IMR-90 (cell line): Measurements from ENCODE around the gene MSX1. TPM values are rescaled to one million over a fixed set of nuclear protein-coding genes. Genes with fewer than 3 reads are reported as not detected.

ENCODE experiments used
- ATAC-seq: fragments of 200-7000 bp; cut with Tn5 transposase; 2 replicates; pipeline ENCODE4 v1.9.1; 2020; ENCODE audit warnings: low read depth, mild to moderate bottlenecking, moderate library complexity
- BruUV-seq: library from RNA; stranded (reverse); fragments of 400-500 nt; replicated peaks from 2 replicates; lab custom pipeline; 2021; lab: Mats Ljungman, UMichigan
- CTCF ChIA-PET: fragments of 300-600 bp; formaldehyde crosslinking; extraction: SDS; loops from one replicate; lab custom pipeline; 2021; ENCODE audit warnings: antibody characterized with exemption; lab: Yijun Ruan, JAX
- POLR2A ChIA-PET: fragments of 300-600 bp; sonication (Branson Sonifier 250); formaldehyde crosslinking; loops from one replicate; lab custom pipeline; 2022; ENCODE audit warnings: antibody characterized with exemption; ENCODE audit not compliant: unreplicated experiment; lab: Charles Lee
- DNase-seq: peaks from one replicate; pipeline ENCODE4 v3.0.0; 2013
- H2AFZ ChIP-seq: replicated peaks from 2 replicates; pipeline ENCODE3; 2013; ENCODE audit warnings: low read length, mild to moderate bottlenecking; ENCODE audit not compliant: poor library complexity
- H2AK5ac ChIP-seq: 2 replicates; pipeline ENCODE4 v1.6.1; 2013; ENCODE audit warnings: low read depth, low read length, inconsistent platforms
- H2AK9ac ChIP-seq: replicated peaks from 2 replicates; pipeline ENCODE3; 2013; ENCODE audit warnings: mild to moderate bottlenecking, low read depth, low read length, moderate library complexity; ENCODE audit not compliant: poor library complexity
- H2BK120ac ChIP-seq: 2 replicates; pipeline ENCODE4 v1.6.1; 2013; ENCODE audit warnings: low read depth, low read length, inconsistent platforms
- H2BK15ac ChIP-seq: 3 replicates; pipeline ENCODE4 v1.6.1; 2013; ENCODE audit warnings: low read depth, low read length, inconsistent platforms
- H2BK20ac ChIP-seq: 2 replicates; pipeline ENCODE4 v1.6.1; 2013; ENCODE audit warnings: low read depth, mild to moderate bottlenecking, inconsistent platforms, low read length, moderate library complexity
- H2BK5ac ChIP-seq: 2 replicates; pipeline ENCODE4 v1.6.1; 2013; ENCODE audit warnings: mild to moderate bottlenecking, low read depth, low read length, inconsistent platforms; ENCODE audit not compliant: poor library complexity, severe bottlenecking
- H3K14ac ChIP-seq: replicated peaks from 2 replicates; pipeline ENCODE4 v1.6.1; 2013; ENCODE audit warnings: low read depth, low read length, inconsistent platforms
- H3K18ac ChIP-seq: 2 replicates; pipeline ENCODE4 v1.6.1; 2013; ENCODE audit warnings: low read depth, low read length, control low read depth
- H3K23ac ChIP-seq: 2 replicates; pipeline ENCODE4 v1.6.1; 2013; ENCODE audit warnings: low read depth, low read length, inconsistent platforms
- H3K27ac ChIP-seq: 2 replicates; pipeline ENCODE4 v1.5.1; 2013; ENCODE audit warnings: mild to moderate bottlenecking, control low read depth, low read length; ENCODE audit not compliant: insufficient read depth
- H3K27me3 ChIP-seq: 2 replicates; pipeline ENCODE4 v1.6.1; 2013; ENCODE audit warnings: low read length; ENCODE audit not compliant: control insufficient read depth, insufficient read depth
- H3K36me3 ChIP-seq: 2 replicates; pipeline ENCODE4 v1.6.1; 2013; ENCODE audit warnings: low read length, mixed read lengths; ENCODE audit not compliant: control insufficient read depth, insufficient read depth
- H3K4ac ChIP-seq: 2 replicates; pipeline ENCODE4 v1.6.1; 2013; ENCODE audit warnings: low read depth, low read length, inconsistent platforms
- H3K4me1 ChIP-seq: 2 replicates; pipeline ENCODE4 v1.6.1; 2013; ENCODE audit warnings: low read length, mixed read lengths; ENCODE audit not compliant: control insufficient read depth, insufficient read depth
- H3K4me2 ChIP-seq: 2 replicates; pipeline ENCODE4 v1.6.1; 2013; ENCODE audit warnings: low read depth, mild to moderate bottlenecking, control low read depth, low read length, moderate library complexity
- H3K4me3 ChIP-seq: 2 replicates; pipeline ENCODE4 v1.5.1; 2013; ENCODE audit warnings: low read depth, mild to moderate bottlenecking, control low read depth, low read length, moderate library complexity; ENCODE audit not compliant: insufficient read depth
- H3K56ac ChIP-seq: 2 replicates; pipeline ENCODE4 v1.6.1; 2013; ENCODE audit warnings: low read length, inconsistent platforms; ENCODE audit not compliant: insufficient read depth; ENCODE audit errors: extremely low read depth
- H3K79me1 ChIP-seq, 2 experiments: 2 replicates each; pipeline ENCODE4 v1.6.1; 2013; ENCODE audit warnings: low read length in 2 of 2, inconsistent platforms in 1 of 2, low read depth in 1 of 2
- H3K9ac ChIP-seq: 2 replicates; pipeline ENCODE4 v1.6.1; 2013; ENCODE audit warnings: low read depth, low read length, control low read depth
- H3K9me1 ChIP-seq: 2 replicates; pipeline ENCODE4 v1.6.1; 2013; ENCODE audit warnings: low read length, inconsistent platforms; ENCODE audit not compliant: insufficient read depth
- H3K9me3 ChIP-seq: 2 replicates; pipeline ENCODE4 v1.6.1; 2013; ENCODE audit warnings: low read length; ENCODE audit not compliant: control insufficient read depth, insufficient read depth
- H4K20me1 ChIP-seq: 2 replicates; pipeline ENCODE4 v1.6.1; 2013; ENCODE audit warnings: low read length, inconsistent platforms; ENCODE audit not compliant: insufficient read depth
- H4K5ac ChIP-seq: 2 replicates; pipeline ENCODE4 v1.6.1; 2013; ENCODE audit warnings: mild to moderate bottlenecking, low read depth, low read length, control low read depth
- H4K8ac ChIP-seq, 2 experiments: 2 replicates each; pipeline ENCODE4 v1.6.1; 2013; ENCODE audit warnings: low read depth in 2 of 2, low read length in 2 of 2, control low read depth in 1 of 2, inconsistent platforms in 1 of 2
- H4K91ac ChIP-seq: 2 replicates; pipeline ENCODE4 v1.6.1; 2013; ENCODE audit warnings: low read depth, low read length, inconsistent platforms; ENCODE audit not compliant: insufficient read depth
- CEBPB ChIP-seq: IDR thresholded peaks from 2 replicates; pipeline ENCODE4 v1.6.1; 2012; ENCODE audit warnings: low read depth, low read length, improper control_type of control experiment
- CHD1 ChIP-seq: IDR thresholded peaks from 2 replicates; pipeline ENCODE4 v1.6.1; 2012; ENCODE audit warnings: low read depth, low read length, improper control_type of control experiment
- FOS ChIP-seq: fragments of 150-350 bp; IDR thresholded peaks from 2 replicates; pipeline ENCODE4 v1.6.1; 2016; ENCODE audit warnings: low read depth, low read length
- MAFK ChIP-seq: IDR thresholded peaks from 2 replicates; pipeline ENCODE4 v1.6.1; 2012; ENCODE audit warnings: low read depth, low read length, improper control_type of control experiment
- MAZ ChIP-seq: IDR thresholded peaks from 2 replicates; pipeline ENCODE4 v1.6.1; 2012; ENCODE audit warnings: low read depth, mild to moderate bottlenecking, low read length, improper control_type of control experiment, moderate library complexity, borderline replicate concordance
- NFE2L2 ChIP-seq: fragments of 150-350 bp; IDR thresholded peaks from 2 replicates; pipeline ENCODE4 v1.6.1; 2016; ENCODE audit warnings: low read depth, mild to moderate bottlenecking, low read length
- POLR2A ChIP-seq: IDR thresholded peaks from 2 replicates; pipeline ENCODE4 v1.6.1; 2012; ENCODE audit warnings: mild to moderate bottlenecking, low read depth, low read length
- RAD21 ChIP-seq: IDR thresholded peaks from 2 replicates; pipeline ENCODE4 v1.6.1; 2012; ENCODE audit warnings: low read length, improper control_type of control experiment
- RCOR1 ChIP-seq: IDR thresholded peaks from 2 replicates; pipeline ENCODE4 v1.6.1; 2012; ENCODE audit warnings: mild to moderate bottlenecking, low read length, improper control_type of control experiment; ENCODE audit not compliant: insufficient replicate concordance
- RFX5 ChIP-seq: IDR thresholded peaks from 2 replicates; pipeline ENCODE4 v1.8.0; 2012; ENCODE audit warnings: low read depth, mild to moderate bottlenecking, low read length, moderate library complexity
- SMC3 ChIP-seq: fragments of 150-350 bp; IDR thresholded peaks from 2 replicates; pipeline ENCODE4 v1.6.1; 2016; ENCODE audit warnings: low read depth, mild to moderate bottlenecking, antibody characterized with exemption, low read length, moderate library complexity
- WGBS, 2 experiments: methylation state at CpG; one replicate each; pipeline versions ENCODE4 v1.1.5 to v1.1.7; 2013; ENCODE audit warnings: missing lambda C conversion rate in 2 of 2; ENCODE audit not compliant: insufficient read length in 1 of 2; ENCODE audit errors: extremely low coverage in 2 of 2; 5-methylcytosine and 5-hydroxymethylcytosine counted together
- dilution Hi-C: fragments of 300-500 bp; cut with HindIII; formaldehyde crosslinking; loops from one replicate; pipeline ENCODE4 v1.14.3; 2018; ENCODE audit warnings: low sequenced_read_pairs; ENCODE audit not compliant: unreplicated experiment
- in situ Hi-C: fragments of 300-500 bp; cut with MboI; formaldehyde crosslinking; loops from 3 replicates; pipeline ENCODE4 v1.14.3; 2019; ENCODE audit warnings: low sequenced_read_pairs, inconsistent platforms, mixed read lengths
- intact Hi-C: fragments of 100-400 bp; cut with micrococcal nuclease; formaldehyde crosslinking; loops from 2 replicates; pipeline ENCODE4 v1.10.0; 2022
- polyA plus RNA-seq, 3 experiments: library from polyadenylated mRNA; depleted of rRNA; stranded (reverse); fragments of >200 nt; gene quantifications; 2 replicates each; pipeline ENCODE4 v1.2.3, GENCODE V29; 2012; ENCODE audit warnings: low replicate concordance in 1 of 3
- total RNA-seq: library from RNA; depleted of rRNA; stranded (reverse); fragments of >200 nt; gene quantifications from 2 replicates; pipeline ENCODE4 v1.2.3, GENCODE V29; 2012
- TF ChIP-seq, protein P1 (sequence below): fragments of 150-350 bp; IDR thresholded peaks from 2 replicates; pipeline ENCODE4 v1.6.1; 2016; ENCODE audit warnings: low read depth, mild to moderate bottlenecking, low read length, moderate library complexity, borderline replicate concordance
- TF ChIP-seq, protein P2 (sequence below): conservative IDR thresholded peaks from 2 replicates; pipeline ENCODE4 v1.5.1; 2012; ENCODE audit warnings: mild to moderate bottlenecking, low read depth, low read length, improper control_type of control experiment
- TF ChIP-seq, protein P3 (sequence below): fragments of 150-350 bp; IDR thresholded peaks from 2 replicates; pipeline ENCODE4 v1.6.1; 2017; ENCODE audit warnings: mild to moderate bottlenecking, antibody characterized with exemption, low read length, low read depth

MSX1 gene
- total and polyA plus RNA-seq, 2 of the 4 experiments (the other 2 are of a cell fraction), result 1.1 to 3.9 TPM

DNA sequence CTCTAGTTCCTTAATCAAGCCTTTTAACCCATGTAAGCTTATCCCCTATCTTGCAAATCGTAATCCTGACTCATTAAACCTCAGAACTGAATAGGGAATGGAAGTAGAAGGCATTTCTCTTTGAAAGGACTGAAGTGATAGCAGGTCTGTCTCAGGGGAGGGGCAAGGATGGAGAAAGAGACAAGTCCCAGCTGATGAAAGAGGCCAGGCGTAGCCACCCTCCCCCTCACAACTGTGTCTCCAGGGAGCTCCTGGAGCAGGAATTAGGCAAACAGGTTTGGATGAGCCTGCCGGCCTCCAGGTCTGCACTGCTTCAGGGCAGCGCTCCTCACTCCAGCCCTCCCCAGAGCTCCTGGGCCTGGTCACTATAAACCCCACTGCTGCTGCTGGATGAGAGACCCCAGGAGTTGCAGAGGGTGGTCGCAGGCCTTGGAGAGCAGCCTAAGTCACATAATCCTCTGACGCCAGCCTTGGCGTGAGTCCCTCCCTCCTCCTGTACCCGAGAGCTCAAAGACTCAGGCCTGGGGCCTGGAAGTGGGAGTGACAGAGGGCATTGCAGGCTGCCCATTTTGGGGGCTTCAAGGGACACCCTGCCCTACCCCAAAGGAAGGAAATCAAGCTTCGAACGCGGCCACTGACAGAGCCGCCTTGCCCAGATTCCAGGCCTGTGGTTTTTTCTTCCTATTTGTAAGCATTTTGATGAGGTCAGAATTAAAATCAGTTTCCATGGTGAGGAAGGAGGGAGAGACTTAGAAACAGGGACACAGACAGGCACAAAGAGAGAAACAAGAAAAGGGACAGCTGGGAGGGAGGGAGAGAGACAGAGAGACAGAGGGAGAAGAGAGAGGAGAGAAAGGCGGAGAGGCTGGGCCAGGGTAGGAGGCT is 21.2 kb upstream of the MSX1 start:
- H2BK15ac ChIP-seq, result no peak overlapping the region
- H3K4me2 ChIP-seq, result no peak overlapping the region
- dilution Hi-C loops, result no loop called here
- H3K4ac ChIP-seq, result no peak overlapping the region
- no peak overlapping the region for H2BK5ac ChIP-seq
- H4K8ac ChIP-seq, result no peak overlapping the region
- WGBS, 2 experiments, result 0% methylated on average over 1 of the region's 13 CpGs; no CpG with 5 or more reads in 1 of the 2 experiments
- DNase-seq, result peak; percentile 17
- in situ Hi-C loops, result no loop called here
- no peaks in the 10 kb centered on the region for H3K9me1 ChIP-seq
- H3K27ac ChIP-seq, result no peak overlapping the region
- H4K20me1 ChIP-seq, result no peaks in the 10 kb centered on the region
- no peak overlapping the region for H4K91ac ChIP-seq
- H3K23ac ChIP-seq, result no peak overlapping the region
- no peak overlapping the region for H2AK9ac ChIP-seq
- no peaks in the 10 kb centered on the region for H3K4me1 ChIP-seq
- intact Hi-C loops, result no loop called here
- 0 out of 2 replicates have a peak, but pooled peaks have one; percentile 24 for ATAC-seq
- no peak overlapping the region for H2AFZ ChIP-seq
- no peak overlapping the region for H2BK20ac ChIP-seq
- H3K27me3 ChIP-seq, result peaks cover 14% of the 10 kb centered on the region; the same call in 1 of the 2 replicates
- BruUV-seq, result no TSS peak
- H2BK120ac ChIP-seq, result no peak overlapping the region
- ChIA-PET CTCF (interaction anchor here (0.5 kb wide), 1 partner anchor 33 kb away, joined by 3 read pairs; no protein-coding TSS in a partner anchor), POLR2A (no interaction called here)
- no peaks in the 10 kb centered on the region for H3K9me3 ChIP-seq
- no peak overlapping the region for H3K18ac ChIP-seq
- H3K14ac ChIP-seq, result no peak overlapping the region
- H3K9ac ChIP-seq, result no peak overlapping the region
- no peaks in the 10 kb centered on the region for H3K36me3 ChIP-seq
- no peak overlapping the region for H2AK5ac ChIP-seq
- H3K56ac ChIP-seq, result no peak overlapping the region
- no peaks in the 10 kb centered on the region for H3K79me1 ChIP-seq
- no peak overlapping the region for H3K4me3 ChIP-seq
- no peak overlapping the region for H4K5ac ChIP-seq
- TF ChIP-seq, protein P1, sequence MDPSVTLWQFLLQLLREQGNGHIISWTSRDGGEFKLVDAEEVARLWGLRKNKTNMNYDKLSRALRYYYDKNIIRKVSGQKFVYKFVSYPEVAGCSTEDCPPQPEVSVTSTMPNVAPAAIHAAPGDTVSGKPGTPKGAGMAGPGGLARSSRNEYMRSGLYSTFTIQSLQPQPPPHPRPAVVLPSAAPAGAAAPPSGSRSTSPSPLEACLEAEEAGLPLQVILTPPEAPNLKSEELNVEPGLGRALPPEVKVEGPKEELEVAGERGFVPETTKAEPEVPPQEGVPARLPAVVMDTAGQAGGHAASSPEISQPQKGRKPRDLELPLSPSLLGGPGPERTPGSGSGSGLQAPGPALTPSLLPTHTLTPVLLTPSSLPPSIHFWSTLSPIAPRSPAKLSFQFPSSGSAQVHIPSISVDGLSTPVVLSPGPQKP, result no peak
- TF ChIP-seq POLR2A (no peak), CHD1 (no peak), MAFK (no peak), CEBPB (no peak), FOS (no peak), RCOR1 (no peak), RAD21 (no peak), NFE2L2 (no peak), MAZ (no peak), SMC3 (no peak), RFX5 (no peak)
- TF ChIP-seq, protein P2, sequence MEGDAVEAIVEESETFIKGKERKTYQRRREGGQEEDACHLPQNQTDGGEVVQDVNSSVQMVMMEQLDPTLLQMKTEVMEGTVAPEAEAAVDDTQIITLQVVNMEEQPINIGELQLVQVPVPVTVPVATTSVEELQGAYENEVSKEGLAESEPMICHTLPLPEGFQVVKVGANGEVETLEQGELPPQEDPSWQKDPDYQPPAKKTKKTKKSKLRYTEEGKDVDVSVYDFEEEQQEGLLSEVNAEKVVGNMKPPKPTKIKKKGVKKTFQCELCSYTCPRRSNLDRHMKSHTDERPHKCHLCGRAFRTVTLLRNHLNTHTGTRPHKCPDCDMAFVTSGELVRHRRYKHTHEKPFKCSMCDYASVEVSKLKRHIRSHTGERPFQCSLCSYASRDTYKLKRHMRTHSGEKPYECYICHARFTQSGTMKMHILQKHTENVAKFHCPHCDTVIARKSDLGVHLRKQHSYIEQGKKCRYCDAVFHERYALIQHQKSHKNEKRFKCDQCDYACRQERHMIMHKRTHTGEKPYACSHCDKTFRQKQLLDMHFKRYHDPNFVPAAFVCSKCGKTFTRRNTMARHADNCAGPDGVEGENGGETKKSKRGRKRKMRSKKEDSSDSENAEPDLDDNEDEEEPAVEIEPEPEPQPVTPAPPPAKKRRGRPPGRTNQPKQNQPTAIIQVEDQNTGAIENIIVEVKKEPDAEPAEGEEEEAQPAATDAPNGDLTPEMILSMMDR, result no peak
- TF ChIP-seq, protein P3, sequence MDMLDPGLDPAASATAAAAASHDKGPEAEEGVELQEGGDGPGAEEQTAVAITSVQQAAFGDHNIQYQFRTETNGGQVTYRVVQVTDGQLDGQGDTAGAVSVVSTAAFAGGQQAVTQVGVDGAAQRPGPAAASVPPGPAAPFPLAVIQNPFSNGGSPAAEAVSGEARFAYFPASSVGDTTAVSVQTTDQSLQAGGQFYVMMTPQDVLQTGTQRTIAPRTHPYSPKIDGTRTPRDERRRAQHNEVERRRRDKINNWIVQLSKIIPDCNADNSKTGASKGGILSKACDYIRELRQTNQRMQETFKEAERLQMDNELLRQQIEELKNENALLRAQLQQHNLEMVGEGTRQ, result no peak
